Measurements from ENCODE around the gene METTL4.

Gene METTL4

DNA sequence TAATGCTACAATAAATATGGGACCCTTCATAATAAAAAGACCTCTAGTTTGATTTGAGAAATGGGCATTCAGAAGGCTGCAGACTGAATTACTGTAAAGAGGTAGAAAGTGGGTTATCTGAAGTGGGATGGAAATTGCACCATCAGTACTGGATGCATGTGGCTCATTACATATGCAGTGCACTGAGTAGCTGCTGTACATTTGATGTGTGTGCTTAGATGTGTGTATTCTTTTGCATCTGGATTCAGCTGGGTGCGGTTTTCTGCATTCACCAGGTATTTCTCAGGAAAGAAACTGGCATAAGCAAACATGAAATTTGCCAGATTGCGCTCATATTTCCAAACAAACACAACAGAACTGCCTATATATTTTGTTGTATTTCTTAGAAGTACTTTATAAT, 38.3 kb upstream of the METTL4 start:
- CTCF ChIA-PET: no interaction called here
- TF ChIP-seq REPIN1 (tag by site-specific recombination; IDR thresholded peaks at IDR 0.05; ENCODE audit: low read depth): no peak
- TF ChIP-seq ZNF2 (tag by site-specific recombination; IDR thresholded peaks at IDR 0.05): no peak
- no peak for TF ChIP-seq ZNF335 (tag by site-specific recombination; conservative IDR thresholded peaks at IDR 0.05)
- TF ChIP-seq ZNF280C (tag by site-specific recombination; IDR thresholded peaks at IDR 0.05): no peak
- no peak for TF ChIP-seq ZNF433 (tag by site-specific recombination; IDR thresholded peaks at IDR 0.05; ENCODE audit: low read depth)
- TF ChIP-seq ZNF416 (tag by site-specific recombination; IDR thresholded peaks at IDR 0.05): no peak
- no peak for TF ChIP-seq ZNF626 (tag by site-specific recombination; IDR thresholded peaks at IDR 0.05)
- no peak for TF ChIP-seq ZNF704 (tag by site-specific recombination; IDR thresholded peaks at IDR 0.05)
- no peak for TF ChIP-seq PATZ1 (tag by site-specific recombination; IDR thresholded peaks at IDR 0.05)
- TF ChIP-seq ZNF37A (tag by site-specific recombination; IDR thresholded peaks at IDR 0.05): no peak
- TF ChIP-seq ZNF768 (tag by site-specific recombination; IDR thresholded peaks at IDR 0.05): no peak
- TF ChIP-seq ZNF76 (tag by site-specific recombination; IDR thresholded peaks at IDR 0.05; ENCODE audit: borderline replicate concordance, low read depth): no peak
- TF ChIP-seq ZNF624 (tag by site-specific recombination; IDR thresholded peaks at IDR 0.05): no peak
- TF ChIP-seq ZNF843 (tag by site-specific recombination; IDR thresholded peaks at IDR 0.05): no peak
- TF ChIP-seq ZNF341 (tag by site-specific recombination; IDR thresholded peaks at IDR 0.05; ENCODE audit: low read depth): no peak
- no peak for TF ChIP-seq ZEB2 (tag by site-specific recombination; IDR thresholded peaks at IDR 0.05)
- TF ChIP-seq ZNF138 (tag by site-specific recombination; IDR thresholded peaks at IDR 0.05; ENCODE audit: borderline replicate concordance): no peak
- TF ChIP-seq PRDM4 (tag by site-specific recombination; IDR thresholded peaks at IDR 0.05): no peak
- TF ChIP-seq, protein P1, sequence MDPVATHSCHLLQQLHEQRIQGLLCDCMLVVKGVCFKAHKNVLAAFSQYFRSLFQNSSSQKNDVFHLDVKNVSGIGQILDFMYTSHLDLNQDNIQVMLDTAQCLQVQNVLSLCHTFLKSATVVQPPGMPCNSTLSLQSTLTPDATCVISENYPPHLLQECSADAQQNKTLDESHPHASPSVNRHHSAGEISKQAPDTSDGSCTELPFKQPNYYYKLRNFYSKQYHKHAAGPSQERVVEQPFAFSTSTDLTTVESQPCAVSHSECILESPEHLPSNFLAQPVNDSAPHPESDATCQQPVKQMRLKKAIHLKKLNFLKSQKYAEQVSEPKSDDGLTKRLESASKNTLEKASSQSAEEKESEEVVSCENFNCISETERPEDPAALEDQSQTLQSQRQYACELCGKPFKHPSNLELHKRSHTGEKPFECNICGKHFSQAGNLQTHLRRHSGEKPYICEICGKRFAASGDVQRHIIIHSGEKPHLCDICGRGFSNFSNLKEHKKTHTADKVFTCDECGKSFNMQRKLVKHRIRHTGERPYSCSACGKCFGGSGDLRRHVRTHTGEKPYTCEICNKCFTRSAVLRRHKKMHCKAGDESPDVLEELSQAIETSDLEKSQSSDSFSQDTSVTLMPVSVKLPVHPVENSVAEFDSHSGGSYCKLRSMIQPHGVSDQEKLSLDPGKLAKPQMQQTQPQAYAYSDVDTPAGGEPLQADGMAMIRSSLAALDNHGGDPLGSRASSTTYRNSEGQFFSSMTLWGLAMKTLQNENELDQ (tag by site-specific recombination; IDR thresholded peaks at IDR 0.05; ENCODE audit: low read depth): no peak
- no peaks in the 10 kb centered on the region for H3K9me3 ChIP-seq (ENCODE audit: control insufficient read depth, insufficient read depth, low read depth, low read length)
- H3K4me1 ChIP-seq (ENCODE audit: control insufficient read depth, insufficient read depth, low read length): no peaks in the 10 kb centered on the region
- no peak overlapping the region for H3K4me3 ChIP-seq (ENCODE audit: low read depth, low read length)
- POLR2A ChIA-PET: no interaction called here
- H3K36me3 ChIP-seq (ENCODE audit: control insufficient read depth in 2 of 2, insufficient read depth in 1 of 2, low read length in 2 of 2): peaks cover 40 to 81% of the 10 kb centered on the region in 2 experiments
- H3K27ac ChIP-seq (ENCODE audit: extremely low read depth, low read depth, low read length): no peak overlapping the region

Measured in HEK293 (cell line).